Skeletal muscle satellite cell (primary cell): ENCODE measurements around the gene NAALAD2.
"Not testable (repeated sequence)": the region's sequence is repeated elsewhere in the genome, so short reads cannot be mapped to it uniquely, and the experiment has no call there.

Source experiments
- H3K27me3 ChIP-seq: 2 replicates; pipeline ENCODE4 v1.7.0; 2013; ENCODE audit warnings: low read length; ENCODE audit not compliant: control insufficient read depth, insufficient read depth
- H3K36me3 ChIP-seq: 2 replicates; pipeline ENCODE4 v1.7.0; 2013; ENCODE audit warnings: mild to moderate bottlenecking, control low read depth, low read length; ENCODE audit not compliant: insufficient read depth
- H3K4me1 ChIP-seq: 2 replicates; pipeline ENCODE4 v1.7.0; 2013; ENCODE audit warnings: low read length; ENCODE audit not compliant: control insufficient read depth, insufficient read depth
- H3K4me2 ChIP-seq: 2 replicates; pipeline ENCODE4 v1.7.0; 2013; ENCODE audit warnings: mild to moderate bottlenecking, low read length
- H3K4me3 ChIP-seq: 2 replicates; pipeline ENCODE4 v1.7.0; 2013; ENCODE audit warnings: low read length
- H3K9ac ChIP-seq: 2 replicates; pipeline ENCODE4 v1.7.0; 2013; ENCODE audit warnings: mild to moderate bottlenecking, low read depth, low read length, moderate library complexity
- H3K9me3 ChIP-seq: replicated peaks from 2 replicates; pipeline ENCODE4 v1.7.0; 2013; ENCODE audit warnings: mild to moderate bottlenecking, control low read depth, low read length

NAALAD2 gene

GRCh38 chr11:90197377-90197776 is 62.9 kb downstream of the NAALAD2 start:
- H3K36me3 ChIP-seq, result peaks cover 24% of the 10 kb centered on the region

DNA sequence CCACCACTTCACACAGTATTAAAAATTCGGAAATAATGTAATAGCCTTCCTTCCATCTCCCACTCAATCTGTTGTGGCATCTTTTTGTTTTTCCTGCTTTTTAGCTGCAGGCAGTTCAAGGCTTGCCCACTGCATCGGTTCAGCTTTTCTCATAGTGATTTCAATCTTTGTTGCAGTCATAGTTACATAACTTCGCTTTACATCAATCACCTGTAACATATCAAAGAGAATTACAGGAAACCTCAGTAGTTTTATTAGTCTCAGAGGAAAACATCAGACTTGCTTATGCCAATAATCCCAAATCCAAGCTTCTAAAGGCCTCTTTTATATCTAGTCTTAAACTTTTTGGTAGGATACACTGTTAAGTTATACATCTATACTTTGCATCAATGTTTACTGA is 67.9 kb downstream of the NAALAD2 start:
- Histone ChIP-seq H3K4me3 (no peak overlapping the region), H3K9ac (no peak overlapping the region), H3K36me3 (peaks cover 57% of the 10 kb centered on the region), H3K27me3 (no peaks in the 10 kb centered on the region), H3K4me2 (no peak overlapping the region), H3K9me3 (no peaks in the 10 kb centered on the region), H3K4me1 (peaks cover 4% of the 10 kb centered on the region)

More at GRCh38 chr11:90197377-90197776, 62.9 kb downstream of the NAALAD2 start:
- Histone ChIP-seq H3K9ac (no peak overlapping the region), H3K4me2 (no peak overlapping the region), H3K27me3 (no peaks in the 10 kb centered on the region), H3K4me1 (no peaks in the 10 kb centered on the region), H3K9me3 (no peaks in the 10 kb centered on the region), H3K4me3 (no peak overlapping the region)

GRCh38 chr11:90204407-90204806 is 69.9 kb downstream of the NAALAD2 start:
- Histone ChIP-seq H3K36me3 (peaks cover 66% of the 10 kb centered on the region), H3K9me3 (no peaks in the 10 kb centered on the region), H3K4me2 (no peak overlapping the region), H3K27me3 (no peaks in the 10 kb centered on the region), H3K4me3 (no peak overlapping the region), H3K9ac (no peak overlapping the region), H3K4me1 (peaks cover 4% of the 10 kb centered on the region)

GRCh38 chr11:90204832-90205646 is 70.6 kb downstream of the NAALAD2 start:
- no peak overlapping the region for H3K4me3 ChIP-seq
- H3K4me1 ChIP-seq, result peaks cover 4% of the 10 kb centered on the region
- peaks cover 69% of the 10 kb centered on the region for H3K36me3 ChIP-seq
- H3K9me3 ChIP-seq, result no peaks in the 10 kb centered on the region
- H3K9ac ChIP-seq, result no peak overlapping the region
- no peak overlapping the region for H3K4me2 ChIP-seq
- no peaks in the 10 kb centered on the region for H3K27me3 ChIP-seq

DNA sequence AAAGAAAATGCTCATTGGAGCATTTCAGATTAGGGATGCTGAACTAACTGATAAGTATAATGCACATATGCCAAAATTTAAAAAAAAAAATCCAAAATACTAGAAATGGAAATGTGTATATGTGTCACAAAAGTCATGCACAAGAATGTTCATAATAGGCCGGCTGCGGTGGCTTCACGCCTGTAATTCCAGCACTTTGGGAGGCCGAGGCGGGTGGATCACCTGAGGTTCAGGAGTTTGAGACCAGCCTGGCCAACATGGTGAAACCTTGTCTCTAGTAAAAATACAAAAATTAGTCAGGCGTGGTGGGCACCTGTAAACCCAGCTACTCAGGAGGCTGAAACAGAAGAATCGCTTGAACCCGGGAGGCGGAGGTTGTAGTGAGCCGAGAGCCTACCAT is 73.5 kb downstream of the NAALAD2 start:
- not testable (repeated sequence) for H3K27me3 ChIP-seq

DNA sequence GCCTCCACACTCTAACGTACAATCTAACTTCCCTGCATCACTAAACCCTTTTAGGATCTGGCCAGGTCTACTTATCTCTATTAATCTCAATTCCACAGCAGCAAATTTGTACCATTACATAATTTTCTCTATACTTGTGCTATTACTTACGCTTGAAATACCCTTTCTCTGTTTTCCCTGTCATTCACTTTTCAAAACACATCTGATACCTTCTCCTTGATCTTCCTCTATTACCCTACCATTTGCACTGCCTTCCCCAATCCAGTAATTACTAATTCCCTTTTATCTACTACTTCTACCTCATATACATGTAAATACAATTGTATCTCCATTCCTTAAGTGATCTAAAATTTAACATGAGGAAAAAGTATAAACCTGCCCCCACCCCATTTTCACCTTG is 74.4 kb downstream of the NAALAD2 start:
- no peaks in the 10 kb centered on the region for H3K27me3 ChIP-seq
- peaks cover 4% of the 10 kb centered on the region for H3K4me1 ChIP-seq
- H3K4me2 ChIP-seq, result no peak overlapping the region
- H3K4me3 ChIP-seq, result no peak overlapping the region
- H3K9me3 ChIP-seq, result no peaks in the 10 kb centered on the region
- H3K9ac ChIP-seq, result no peak overlapping the region
- H3K36me3 ChIP-seq, result peaks cover 63% of the 10 kb centered on the region

More for the DNA sequence above, 73.5 kb downstream of the NAALAD2 start:
- not testable (repeated sequence) for H3K4me3 ChIP-seq, H3K9ac ChIP-seq, H3K4me2 ChIP-seq, H3K9me3 ChIP-seq, H3K4me1 ChIP-seq
- H3K36me3 ChIP-seq, result peaks cover 64% of the 10 kb centered on the region

GRCh38 chr11:90213322-90213721 is 78.9 kb downstream of the NAALAD2 start:
- H3K4me3 ChIP-seq, result no peak overlapping the region
- peaks cover 44% of the 10 kb centered on the region for H3K36me3 ChIP-seq
- no peaks in the 10 kb centered on the region for H3K9me3 ChIP-seq
- H3K4me1 ChIP-seq, result no peaks in the 10 kb centered on the region
- H3K9ac ChIP-seq, result no peak overlapping the region
- H3K4me2 ChIP-seq, result no peak overlapping the region
- no peaks in the 10 kb centered on the region for H3K27me3 ChIP-seq

- Histone ChIP-seq H3K36me3 (peaks cover 21% of the 10 kb centered on the region), H3K9ac (no peak overlapping the region), H3K4me2 (no peak overlapping the region), H3K4me1 (peaks cover 17% of the 10 kb centered on the region), H3K4me3 (no peak overlapping the region), H3K27me3 (no peaks in the 10 kb centered on the region), H3K9me3 (no peaks in the 10 kb centered on the region)
Observed at GRCh38 chr11:90216611-90217010, 82.1 kb downstream of the NAALAD2 start.

DNA sequence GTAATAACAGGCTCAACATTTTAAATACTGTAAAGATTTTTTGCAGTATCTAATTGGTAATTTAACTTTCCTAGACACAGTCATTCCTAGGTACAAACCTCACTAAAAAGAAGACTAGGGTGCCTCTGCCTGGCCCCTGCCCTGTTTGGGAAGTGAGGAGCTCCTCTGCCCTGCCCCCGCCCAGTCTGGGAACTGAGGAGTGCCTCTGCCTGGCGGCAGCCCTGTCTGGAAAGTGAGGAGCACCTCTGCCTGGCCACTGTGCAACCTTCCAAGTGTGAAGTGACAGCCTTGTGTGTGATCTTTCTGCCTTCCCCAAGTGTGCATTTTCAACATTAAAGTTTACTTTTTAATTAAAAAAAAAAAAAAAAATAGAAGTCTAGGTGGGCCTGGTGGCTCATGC is 84.1 kb downstream of the NAALAD2 start:
- no peaks in the 10 kb centered on the region for H3K27me3 ChIP-seq
- H3K4me1 ChIP-seq, result peaks cover 17% of the 10 kb centered on the region
- no peak overlapping the region for H3K4me2 ChIP-seq
- H3K9me3 ChIP-seq, result no peaks in the 10 kb centered on the region
- H3K9ac ChIP-seq, result no peak overlapping the region
- peaks cover 13% of the 10 kb centered on the region for H3K36me3 ChIP-seq
- no peak overlapping the region for H3K4me3 ChIP-seq

DNA sequence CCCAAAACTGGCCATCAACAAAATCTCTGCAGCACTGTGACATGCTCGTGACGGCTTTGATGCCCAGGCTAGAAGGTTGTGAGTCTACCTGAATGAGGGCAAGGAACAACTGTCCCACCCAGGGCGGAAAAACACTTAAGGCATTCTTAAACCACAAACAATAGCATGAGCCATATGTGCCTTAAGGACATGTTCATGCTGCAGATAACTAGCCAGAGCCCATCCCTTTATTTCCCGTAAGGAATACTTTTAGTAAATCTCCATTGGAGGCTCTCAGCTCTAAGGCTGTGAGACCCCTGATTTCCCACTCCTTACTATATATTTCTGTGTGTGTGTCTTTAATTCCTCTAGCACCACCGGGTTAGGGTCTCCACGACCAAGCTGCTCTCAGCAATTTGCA is 85.0 kb downstream of the NAALAD2 start:
- H3K9ac ChIP-seq, result no peak overlapping the region
- H3K4me2 ChIP-seq, result no peak overlapping the region
- H3K36me3 ChIP-seq, result peaks cover 9% of the 10 kb centered on the region
- peaks cover 17% of the 10 kb centered on the region for H3K4me1 ChIP-seq
- no peaks in the 10 kb centered on the region for H3K9me3 ChIP-seq
- no peak overlapping the region for H3K4me3 ChIP-seq
- H3K27me3 ChIP-seq, result no peaks in the 10 kb centered on the region

DNA sequence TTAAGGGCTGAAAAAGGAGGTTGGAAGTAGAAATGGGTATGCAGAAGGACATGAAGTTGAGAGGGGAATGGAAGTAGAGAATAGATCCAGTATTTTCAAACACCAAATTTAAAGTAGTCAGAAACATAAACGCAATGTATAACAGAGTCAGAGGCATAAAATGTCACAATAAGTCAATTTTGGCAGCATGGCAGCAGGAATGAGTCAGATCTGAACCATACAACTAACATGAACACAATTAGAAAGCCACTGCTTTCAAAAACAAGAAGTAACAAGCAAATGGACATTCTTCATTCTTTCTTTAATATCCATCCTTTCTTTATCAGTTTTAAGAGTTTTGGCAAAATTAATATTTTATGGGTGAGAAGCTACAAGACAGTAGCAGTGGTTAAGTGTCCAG is 85.9 kb downstream of the NAALAD2 start:
- Histone ChIP-seq H3K9ac (no peak overlapping the region), H3K4me1 (peaks cover 17% of the 10 kb centered on the region), H3K9me3 (no peaks in the 10 kb centered on the region), H3K4me3 (peak overlapping the region; percentile 93), H3K27me3 (no peaks in the 10 kb centered on the region), H3K36me3 (peaks cover 6% of the 10 kb centered on the region), H3K4me2 (peak overlapping the region; percentile 87)
